ENCODE measurements around the gene NFATC3. TPM values are rescaled to one million over a fixed set of nuclear protein-coding genes. Genes with fewer than 3 reads are reported as not detected.

NFATC3 gene
- total and polyA plus RNA-seq, 4 donors: 9.7 to 21.2 (median 16.8) TPM

- H3K27ac ChIP-seq (ENCODE audit: low read depth in 1 of 2, low read length in 2 of 2): peak overlapping the region; percentile 55 to 79
- DNase-seq (ENCODE audit: low spot score): no peak
- H3K9me3 ChIP-seq (ENCODE audit: control insufficient read depth in 4 of 4, low read length in 3 of 4): no peaks in the 10 kb centered on the region
- H3K36me3 ChIP-seq (ENCODE audit: control insufficient read depth in 4 of 4, insufficient read depth in 3 of 4, low read depth in 1 of 4, low read length in 3 of 4): peaks cover 0 to 4% (median under 1%) of the 10 kb centered on the region in 4 donors
- peaks cover 2 to 14% (median 10%) of the 10 kb centered on the region in 4 donors for H3K4me1 ChIP-seq (ENCODE audit: control insufficient read depth in 4 of 4, insufficient read depth in 4 of 4, low read length in 3 of 4)
- peak overlapping the region; percentile 3 to 75 for H3K9ac ChIP-seq (ENCODE audit: low read depth in 1 of 2, low read length in 2 of 2)
- H3K27me3 ChIP-seq (ENCODE audit: control insufficient read depth in 4 of 4, insufficient read depth in 4 of 4, low read length in 3 of 4): no peaks in the 10 kb centered on the region
- 27% methylated on average over 23 of the region's 23 CpGs for WGBS
- peak overlapping the region; percentile 70 to 82 (median 74) for H3K4me3 ChIP-seq (ENCODE audit: low read depth in 1 of 3, low read length in 3 of 3)
- TF ChIP-seq YY1 (IDR thresholded peaks at IDR 0.05) (no peak), JUND (IDR thresholded peaks at IDR 0.05) (peak in 1 of 2 donors; percentile 1), ATF3 (IDR thresholded peaks at IDR 0.05) (no peak), HNF4G (IDR thresholded peaks at IDR 0.05) (no peak), RAD21 (IDR thresholded peaks at IDR 0.05) (no peak)
Observed at GRCh38 chr16:68265078-68265920, 180.1 kb downstream of the NFATC3 start.

- WGBS: 67% methylated on average over 6 of the region's 6 CpGs
- H3K9ac ChIP-seq (ENCODE audit: low read depth in 1 of 2, low read length in 2 of 2): no peak overlapping the region
- no peak overlapping the region for H3K27ac ChIP-seq (ENCODE audit: low read depth in 1 of 2, low read length in 2 of 2)
- H3K4me1 ChIP-seq (ENCODE audit: control insufficient read depth in 4 of 4, insufficient read depth in 4 of 4, low read length in 3 of 4): peaks cover 2 to 14% (median 10%) of the 10 kb centered on the region in 4 donors
- no peaks in the 10 kb centered on the region for H3K27me3 ChIP-seq (ENCODE audit: control insufficient read depth in 4 of 4, insufficient read depth in 4 of 4, low read length in 3 of 4)
- no peak for DNase-seq (ENCODE audit: low spot score)
- no peaks in the 10 kb centered on the region for H3K36me3 ChIP-seq (ENCODE audit: control insufficient read depth in 4 of 4, insufficient read depth in 3 of 4, low read depth in 1 of 4, low read length in 3 of 4)
- TF ChIP-seq RXRA (IDR thresholded peaks at IDR 0.05) (no peak), REST (IDR thresholded peaks at IDR 0.05) (no peak), ATF3 (IDR thresholded peaks at IDR 0.05) (no peak)
- H3K4me3 ChIP-seq (ENCODE audit: low read depth in 1 of 3, low read length in 3 of 3): no peak overlapping the region
- no peaks in the 10 kb centered on the region for H3K9me3 ChIP-seq (ENCODE audit: control insufficient read depth in 4 of 4, low read length in 3 of 4)
Observed at GRCh38 chr16:68267612-68268405, 182.6 kb downstream of the NFATC3 start.

GRCh38 chr16:68269793-68270192 is 184.6 kb downstream of the NFATC3 start:
- H3K9me3 ChIP-seq (ENCODE audit: control insufficient read depth in 4 of 4, low read length in 3 of 4): no peaks in the 10 kb centered on the region
- peaks cover 0 to 5% (median 3%) of the 10 kb centered on the region in 4 donors for H3K4me1 ChIP-seq (ENCODE audit: control insufficient read depth in 4 of 4, insufficient read depth in 4 of 4, low read length in 3 of 4)
- H3K27me3 ChIP-seq (ENCODE audit: control insufficient read depth in 4 of 4, insufficient read depth in 4 of 4, low read length in 3 of 4): no peaks in the 10 kb centered on the region
- 91% methylated on average over 4 of the region's 4 CpGs for WGBS
- no peaks in the 10 kb centered on the region for H3K36me3 ChIP-seq (ENCODE audit: control insufficient read depth in 4 of 4, insufficient read depth in 3 of 4, low read depth in 1 of 4, low read length in 3 of 4)
- no peak overlapping the region for H3K9ac ChIP-seq (ENCODE audit: low read depth in 1 of 2, low read length in 2 of 2)
- no peak overlapping the region for H3K4me3 ChIP-seq (ENCODE audit: low read depth in 1 of 3, low read length in 3 of 3)
- DNase-seq (ENCODE audit: low spot score): no peak
- H3K27ac ChIP-seq (ENCODE audit: low read depth in 1 of 2, low read length in 2 of 2): no peak overlapping the region
- TF ChIP-seq JUND (IDR thresholded peaks at IDR 0.05) (no peak), ZBTB33 (IDR thresholded peaks at IDR 0.05) (no peak), NR2F2 (IDR thresholded peaks at IDR 0.05) (no peak), TAF1 (conservative IDR thresholded peaks at IDR 0.05) (no peak), GABPA (IDR thresholded peaks at IDR 0.05 in 1 of 2, conservative IDR thresholded peaks at IDR 0.05 in 1 of 2) (no peak), MAX (IDR thresholded peaks at IDR 0.05) (no peak), FOXA1 (IDR thresholded peaks at IDR 0.05) (no peak), YY1 (IDR thresholded peaks at IDR 0.05) (no peak), FOXA2 (IDR thresholded peaks at IDR 0.05) (no peak), EGR1 (IDR thresholded peaks at IDR 0.05; ENCODE audit: low read depth in 2 of 2) (no peak), ATF3 (IDR thresholded peaks at IDR 0.05) (no peak), HNF4A (conservative IDR thresholded peaks at IDR 0.05) (no peak)

All from liver (tissue), 9 donors.